Stimulated activated CD4-positive, alpha-beta T cell treated with anti-CD3 and anti-CD28 coated beads, Interleukin-1b, Interleukin-23, amount 100 ng/mL, for 4 hours (primary cell): ENCODE results near the gene PIGU.
"Not testable (repeated sequence)": the region's sequence is repeated elsewhere in the genome, so short reads cannot be mapped to it uniquely, and the experiment has no call there.

Experiments used
- DNase-seq, 2 donors: peaks; one replicate each; pipeline ENCODE4 v3.0.0-alpha.2; 2020; ENCODE audit warnings: low read depth in 2 of 2

Gene PIGU

GRCh38 chr20:34621383-34622367 lies 55.2 kb downstream of the PIGU start:
- DNase-seq, result no peak

GRCh38 chr20:34621036-34621343 lies 55.9 kb downstream of the PIGU start:
- no peak for DNase-seq

GRCh38 chr20:34618676-34619075 lies 58.2 kb downstream of the PIGU start:
- no peak for DNase-seq

- not testable (repeated sequence) for DNase-seq
These were observed 60.0 kb downstream of the PIGU start for GRCh38 chr20:34616913-34617312.

- no peak for DNase-seq
These were observed 61.4 kb downstream of the PIGU start for GRCh38 chr20:34615477-34615876.

GRCh38 chr20:34611976-34612375 lies 64.9 kb downstream of the PIGU start:
- not testable (repeated sequence) for DNase-seq

- no peak for DNase-seq
These were observed 69.8 kb downstream of the PIGU start for GRCh38 chr20:34607066-34607465.

GRCh38 chr20:34604980-34605788 lies 71.7 kb downstream of the PIGU start:
- no peak for DNase-seq

- no peak for DNase-seq
These were observed 75.8 kb downstream of the PIGU start for GRCh38 chr20:34600892-34601653.

- no peak for DNase-seq
These were observed 81.3 kb downstream of the PIGU start for GRCh38 chr20:34595377-34596184.

GRCh38 chr20:34586488-34587163 lies 90.3 kb downstream of the PIGU start:
- DNase-seq, result no peak

- no peak for DNase-seq
These were observed 91.9 kb downstream of the PIGU start for GRCh38 chr20:34585019-34585418.

GRCh38 chr20:34583544-34583943 lies 93.3 kb downstream of the PIGU start:
- DNase-seq, result no peak

GRCh38 chr20:34582911-34583310 lies 94.0 kb downstream of the PIGU start:
- DNase-seq, result no peak

- no peak for DNase-seq
These were observed 94.7 kb downstream of the PIGU start for GRCh38 chr20:34582221-34582620.

- no peak for DNase-seq
These were observed 95.3 kb downstream of the PIGU start for GRCh38 chr20:34581341-34582184.

- DNase-seq, result no peak
These were observed 96.6 kb downstream of the PIGU start for GRCh38 chr20:34579979-34580940.

GRCh38 chr20:34579191-34579978 lies 97.5 kb downstream of the PIGU start:
- DNase-seq, result no peak
